Fibroblast of mammary gland (primary cell): ENCODE results near the gene ERN2.

Source experiments
- DNase-seq: peaks from one replicate; pipeline ENCODE4 v3.0.0-alpha.2; 2010; ENCODE audit warnings: low read depth
- H3K4me3 ChIP-seq: 2 replicates; pipeline ENCODE4 v1.5.1; 2011; ENCODE audit warnings: low read depth, mild to moderate bottlenecking, low read length, moderate library complexity; ENCODE audit not compliant: control insufficient read depth
- TF ChIP-seq, protein P1 (sequence below): conservative IDR thresholded peaks from 2 replicates; pipeline ENCODE4 v1.5.1; 2011; ENCODE audit warnings: low read depth, low read length, inconsistent platforms; ENCODE audit not compliant: control insufficient read depth, insufficient read depth

The ERN2 gene

DNA sequence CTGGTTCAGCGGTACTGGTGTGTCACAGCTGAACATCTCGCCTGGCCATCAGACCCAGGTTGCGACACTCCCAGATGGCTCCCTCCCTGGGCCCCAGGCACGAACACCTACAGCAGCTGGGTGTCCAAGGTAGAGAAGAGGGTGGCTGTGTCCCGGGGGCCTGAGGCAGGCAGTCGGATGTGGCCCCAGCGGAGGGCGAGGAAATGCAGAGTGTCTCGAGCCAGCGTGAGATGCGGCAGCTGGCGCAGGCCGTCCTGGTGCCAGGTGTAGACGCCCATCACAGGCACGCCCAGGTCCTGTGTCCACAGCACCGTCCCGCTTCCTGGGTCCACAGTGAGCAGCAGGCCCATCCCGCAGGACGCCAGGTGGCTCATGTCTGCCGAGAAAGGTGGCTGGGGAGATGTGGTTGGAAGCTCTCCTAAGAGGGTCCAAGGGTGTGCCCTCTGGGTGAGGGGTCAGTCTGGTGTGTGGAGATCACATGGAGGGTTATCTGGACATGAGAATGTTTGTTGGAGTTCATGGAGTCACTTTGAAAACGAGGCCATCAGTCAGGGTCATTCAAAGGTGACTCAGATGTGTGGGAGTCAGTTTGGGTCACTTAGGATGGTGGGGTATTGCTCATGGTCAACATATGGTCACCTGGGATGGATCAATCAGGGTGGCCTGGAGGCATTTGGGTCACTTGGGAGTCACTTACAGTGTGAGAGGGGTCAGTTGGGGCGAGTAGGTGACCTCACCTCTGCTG, 8.1 kb downstream of the ERN2 start:
- DNase-seq, result no peak
- H3K4me3 ChIP-seq, result no peak overlapping the region
- TF ChIP-seq, protein P1, sequence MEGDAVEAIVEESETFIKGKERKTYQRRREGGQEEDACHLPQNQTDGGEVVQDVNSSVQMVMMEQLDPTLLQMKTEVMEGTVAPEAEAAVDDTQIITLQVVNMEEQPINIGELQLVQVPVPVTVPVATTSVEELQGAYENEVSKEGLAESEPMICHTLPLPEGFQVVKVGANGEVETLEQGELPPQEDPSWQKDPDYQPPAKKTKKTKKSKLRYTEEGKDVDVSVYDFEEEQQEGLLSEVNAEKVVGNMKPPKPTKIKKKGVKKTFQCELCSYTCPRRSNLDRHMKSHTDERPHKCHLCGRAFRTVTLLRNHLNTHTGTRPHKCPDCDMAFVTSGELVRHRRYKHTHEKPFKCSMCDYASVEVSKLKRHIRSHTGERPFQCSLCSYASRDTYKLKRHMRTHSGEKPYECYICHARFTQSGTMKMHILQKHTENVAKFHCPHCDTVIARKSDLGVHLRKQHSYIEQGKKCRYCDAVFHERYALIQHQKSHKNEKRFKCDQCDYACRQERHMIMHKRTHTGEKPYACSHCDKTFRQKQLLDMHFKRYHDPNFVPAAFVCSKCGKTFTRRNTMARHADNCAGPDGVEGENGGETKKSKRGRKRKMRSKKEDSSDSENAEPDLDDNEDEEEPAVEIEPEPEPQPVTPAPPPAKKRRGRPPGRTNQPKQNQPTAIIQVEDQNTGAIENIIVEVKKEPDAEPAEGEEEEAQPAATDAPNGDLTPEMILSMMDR, result no peak

DNA sequence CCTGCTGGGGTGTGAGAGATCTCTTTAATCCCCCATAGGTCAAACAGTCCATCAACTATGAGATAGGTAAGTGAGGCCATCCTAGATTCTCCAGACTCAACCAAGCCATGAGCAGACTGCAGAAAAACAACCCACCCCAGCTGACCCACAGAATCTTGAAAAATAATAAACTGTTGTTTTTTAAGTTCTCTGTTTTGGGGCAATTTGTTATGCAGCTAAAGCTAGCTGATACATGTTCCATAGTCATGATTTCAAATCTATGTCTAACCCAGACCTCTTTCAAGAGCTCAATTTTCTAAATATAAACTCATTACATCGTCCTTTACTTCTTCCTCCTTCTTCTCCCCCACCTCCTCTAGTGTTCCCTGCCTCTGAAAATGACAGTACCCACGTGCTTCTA, 10.1 kb downstream of the ERN2 start:
- no peak overlapping the region for H3K4me3 ChIP-seq
- TF ChIP-seq, protein P1, result no peak
- DNase-seq, result no peak

DNA sequence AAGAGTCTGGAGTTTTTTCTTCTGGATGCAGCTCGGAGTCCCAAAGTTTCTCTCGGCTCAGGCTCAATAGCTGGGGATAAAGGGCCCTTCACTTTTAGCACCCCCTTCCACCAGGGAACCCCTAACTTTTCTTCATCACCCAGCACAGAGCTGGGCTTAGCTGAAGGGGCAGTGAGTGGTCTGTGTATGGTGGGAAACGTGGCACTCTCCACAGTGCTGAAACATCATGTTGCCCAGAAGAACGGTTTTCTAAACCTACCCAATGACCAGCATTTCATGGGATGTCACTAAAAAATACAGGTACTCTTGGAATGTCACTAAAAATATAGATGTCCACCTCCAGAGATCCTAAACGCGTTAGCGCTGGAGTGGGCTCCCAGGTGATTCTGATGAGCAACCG, 12.0 kb downstream of the ERN2 start:
- H3K4me3 ChIP-seq, result no peak overlapping the region
- TF ChIP-seq, protein P1, result no peak
- DNase-seq, result no peak

DNA sequence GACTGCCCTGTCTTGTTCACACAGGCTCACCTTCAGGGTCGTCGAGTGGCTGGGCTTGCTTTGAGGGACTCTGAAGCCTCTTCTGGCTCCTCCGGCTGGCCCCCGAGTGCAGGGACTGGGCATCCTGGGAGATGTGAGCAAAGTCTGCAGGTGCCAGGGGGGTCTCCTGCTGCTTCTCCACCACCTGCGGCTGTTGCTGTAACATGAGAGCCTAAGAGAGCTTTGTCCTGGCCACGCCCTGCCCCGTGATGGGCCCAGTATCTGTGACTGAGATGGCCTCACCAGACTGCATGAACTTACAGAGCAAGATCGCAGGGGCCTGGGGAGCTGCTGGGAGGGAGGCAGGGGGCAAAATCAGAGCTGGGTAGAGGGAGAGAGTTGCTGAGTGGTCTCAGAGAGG, 12.5 kb downstream of the ERN2 start:
- no peak for DNase-seq
- TF ChIP-seq, protein P1, result no peak
- no peak overlapping the region for H3K4me3 ChIP-seq

DNA sequence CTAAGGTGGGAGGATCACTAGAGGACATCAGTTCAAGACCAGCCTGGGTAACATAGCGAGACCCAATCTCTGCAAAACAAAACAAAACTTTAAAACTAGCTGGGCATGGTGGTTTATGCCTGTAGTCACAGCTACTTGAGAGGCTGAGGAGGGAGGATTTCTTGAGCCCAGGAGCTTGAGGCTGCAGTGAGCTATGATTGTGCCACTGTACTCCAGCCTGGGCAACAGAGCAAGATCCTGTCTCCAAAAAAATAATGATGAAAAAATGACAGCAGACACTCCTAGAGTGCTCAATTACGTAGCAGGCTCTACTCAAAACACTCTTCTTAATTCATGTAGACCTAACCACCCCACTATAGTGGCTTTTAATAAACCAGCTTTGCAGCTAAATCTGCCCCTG, 12.9 kb downstream of the ERN2 start:
- DNase-seq, result no peak
- TF ChIP-seq, protein P1, result no peak
- no peak overlapping the region for H3K4me3 ChIP-seq

DNA sequence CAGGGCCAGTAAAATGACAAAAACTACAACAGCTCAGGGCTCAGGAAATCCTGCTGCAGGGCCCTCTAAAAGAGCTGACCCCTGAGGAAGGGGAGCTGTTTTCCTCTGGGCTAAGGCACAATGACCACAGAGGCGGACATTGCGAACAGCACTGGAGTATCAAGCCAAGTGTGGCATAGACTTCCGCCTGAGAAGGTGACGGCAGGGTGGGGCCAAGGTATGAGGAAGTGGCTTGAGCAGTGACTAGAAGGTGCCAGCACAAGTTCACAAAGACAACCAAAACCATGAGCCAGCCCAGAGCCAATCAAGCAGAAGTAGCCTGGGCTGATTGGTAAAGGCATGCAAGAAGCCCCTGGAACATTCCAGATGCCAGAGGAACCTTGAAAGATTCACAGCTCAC, 13.9 kb downstream of the ERN2 start:
- no peak for DNase-seq
- TF ChIP-seq, protein P1, result no peak
- H3K4me3 ChIP-seq, result no peak overlapping the region
